Right forelimb (tissue), 1 donor: ENCODE measurements around the gene SLCO3A1.
"Not testable (repeated sequence)": the region's sequence is repeated elsewhere in the genome, so short reads cannot be mapped to it uniquely, and the experiment has no call there.

Source experiments
- DNase-seq: peaks from one replicate; pipeline ENCODE4 v3.0.0-alpha.2; 2018

SLCO3A1 gene

DNA sequence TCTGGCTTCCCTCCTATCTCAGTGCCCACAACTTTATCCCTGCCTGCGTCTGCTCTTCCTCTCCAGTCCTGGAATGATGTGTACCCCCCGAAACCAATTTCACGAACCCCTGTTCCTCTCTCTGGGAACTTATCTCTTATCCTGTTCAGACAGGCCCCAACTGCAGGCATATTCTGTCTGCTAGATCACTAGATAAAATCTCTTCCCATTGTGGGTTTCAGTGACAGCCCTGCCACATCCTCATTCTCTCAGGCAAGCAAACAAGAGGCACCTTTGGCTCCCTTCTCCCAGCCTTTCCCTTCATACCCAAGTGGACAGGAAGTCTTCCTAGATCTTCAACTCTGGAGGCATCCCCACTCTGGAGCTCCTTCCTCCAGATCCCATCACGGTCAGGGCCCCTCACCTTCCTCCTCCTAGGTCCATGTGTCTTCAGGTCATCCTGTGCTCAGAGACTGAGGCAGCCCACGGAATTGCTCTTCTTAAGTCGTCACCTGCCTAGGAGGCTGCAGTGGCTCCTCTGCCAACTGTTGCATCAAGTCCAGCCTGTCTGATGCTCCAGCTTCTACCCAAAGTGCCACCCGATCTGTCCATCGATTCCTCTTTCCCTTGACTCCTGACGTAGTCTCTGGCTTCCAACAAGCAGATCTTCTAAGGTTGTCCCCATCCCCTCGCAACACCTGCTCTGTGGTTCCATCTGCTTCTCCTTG lies 190.8 kb downstream of the SLCO3A1 start:
- DNase-seq, result no peak

- no peak for DNase-seq
These were observed 194.4 kb downstream of the SLCO3A1 start for GRCh38 chr15:92047900-92048299.

DNA sequence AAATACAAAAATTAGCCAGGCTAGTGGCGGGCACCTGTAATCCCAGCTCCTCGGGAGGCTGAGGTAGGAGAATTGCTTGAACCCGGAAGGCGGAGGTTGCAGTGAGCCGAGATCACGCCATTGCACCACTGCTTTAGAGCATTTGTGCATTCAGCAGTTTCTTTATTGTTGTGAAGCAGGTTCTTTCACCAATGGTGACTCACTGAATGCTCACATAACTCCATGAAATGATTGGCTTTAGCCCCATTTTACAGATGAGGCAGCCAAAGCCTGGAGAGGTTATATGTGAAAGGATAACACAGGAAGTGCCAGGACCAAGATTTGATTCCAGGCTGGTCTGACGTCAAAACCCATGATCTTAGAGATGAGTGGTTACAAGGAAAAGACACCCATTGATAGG lies 195.2 kb downstream of the SLCO3A1 start:
- no peak for DNase-seq

- DNase-seq, result no peak
These were observed 195.9 kb downstream of the SLCO3A1 start for GRCh38 chr15:92049290-92049989.

DNA sequence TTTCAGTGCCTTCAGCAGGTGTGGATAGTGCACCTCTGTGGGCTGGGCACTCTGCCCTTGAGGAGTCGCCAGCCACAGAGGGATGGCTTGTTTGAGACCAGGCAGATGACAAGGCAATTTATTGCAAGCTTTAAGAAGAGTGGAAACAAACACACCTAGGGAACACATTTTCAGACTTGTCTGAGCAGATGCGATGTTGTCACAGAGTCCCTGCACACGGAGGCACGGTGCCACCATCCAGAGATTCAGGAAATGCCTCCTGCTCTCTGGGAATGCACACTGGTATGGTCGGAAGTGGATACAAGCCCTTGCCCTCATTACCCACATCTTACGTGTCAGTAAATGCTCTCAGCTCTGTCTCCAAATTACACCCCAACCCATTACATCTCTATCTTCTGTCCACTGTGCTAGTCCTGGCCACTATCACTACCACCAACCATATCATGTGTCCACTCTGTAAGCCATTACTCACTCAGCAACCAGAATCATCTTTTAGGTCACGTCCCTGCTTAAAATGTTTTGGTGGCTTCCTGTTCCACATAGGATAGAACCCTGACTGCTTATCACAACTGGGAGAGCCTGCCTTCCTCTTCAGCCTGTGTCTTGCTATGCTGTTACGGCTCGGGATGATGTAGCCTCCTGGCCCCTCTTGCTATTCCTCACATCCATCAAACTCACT lies 196.9 kb downstream of the SLCO3A1 start:
- no peak for DNase-seq

DNA sequence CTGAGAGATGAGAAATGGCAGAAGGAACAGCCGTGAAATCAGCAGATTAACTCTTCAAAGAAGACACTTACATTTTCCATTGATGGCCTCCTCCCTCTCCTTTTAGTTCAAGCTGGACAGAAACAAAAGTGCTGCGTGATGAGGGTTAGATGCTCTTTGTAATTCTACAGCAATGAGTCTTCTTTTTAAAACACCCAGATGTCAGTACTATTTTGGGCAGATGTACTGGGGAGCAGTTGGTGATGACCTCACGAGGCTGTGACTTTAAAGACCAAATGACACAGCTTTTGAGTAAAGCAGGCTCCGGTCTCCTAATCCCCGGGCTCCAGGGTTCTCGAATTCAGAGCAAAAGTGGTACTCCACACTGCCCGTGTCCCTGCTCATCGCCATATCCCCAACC lies 198.2 kb downstream of the SLCO3A1 start:
- no peak for DNase-seq

DNA sequence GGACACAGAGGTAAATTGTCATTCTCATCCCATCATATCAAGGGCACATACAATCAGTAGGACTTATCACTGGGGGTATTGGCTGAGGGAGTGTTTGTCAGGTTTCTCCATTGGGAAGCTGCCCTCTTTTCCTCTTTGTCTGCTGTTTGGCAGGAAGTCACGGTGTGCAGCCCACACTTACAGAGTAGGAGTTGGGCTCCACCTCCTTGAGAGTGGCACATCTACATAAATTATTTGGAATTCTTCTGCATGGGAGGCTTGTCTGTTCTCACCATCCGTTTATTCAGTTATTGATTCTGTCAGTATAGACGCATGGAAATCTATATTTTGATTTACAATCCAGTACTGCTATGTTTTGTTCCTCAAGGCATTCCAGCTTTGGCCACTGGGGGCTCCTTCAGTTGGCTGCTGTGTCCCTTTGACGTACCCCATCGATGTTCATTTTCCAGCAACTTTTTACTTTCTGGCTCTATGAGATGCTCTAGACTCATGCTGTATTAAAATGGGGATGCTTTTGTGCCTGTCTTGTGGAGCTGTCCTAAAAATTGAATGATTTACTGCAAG lies 200.3 kb downstream of the SLCO3A1 start:
- peak; percentile 19 for DNase-seq

GRCh38 chr15:92056875-92057274 lies 203.4 kb downstream of the SLCO3A1 start:
- DNase-seq, result peak; percentile 7

- DNase-seq, result peak; percentile 15
These were observed 205.8 kb downstream of the SLCO3A1 start for GRCh38 chr15:92059036-92059970.

DNA sequence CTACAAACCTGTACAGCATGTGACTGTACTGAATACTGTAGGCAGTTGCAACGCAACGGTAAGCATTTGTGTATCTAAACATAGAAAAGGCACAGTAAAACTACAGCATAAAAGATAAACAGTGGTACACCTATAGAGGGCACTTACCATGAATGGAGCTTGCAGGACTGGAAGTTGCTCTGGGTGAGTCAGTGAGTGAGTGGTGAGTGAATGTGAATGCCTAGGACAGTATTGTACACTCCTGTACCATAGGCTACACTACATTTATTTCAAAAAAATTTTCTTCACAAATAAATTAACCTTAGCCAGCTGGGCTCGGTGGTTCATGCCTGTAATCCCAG lies 206.4 kb downstream of the SLCO3A1 start:
- DNase-seq, result not testable (repeated sequence)

- DNase-seq, result peak; percentile 7
These were observed 208.1 kb downstream of the SLCO3A1 start for GRCh38 chr15:92061511-92062195.

- no peak for DNase-seq
These were observed 209.0 kb downstream of the SLCO3A1 start for GRCh38 chr15:92062505-92062904.

GRCh38 chr15:92068121-92068520 lies 214.6 kb downstream of the SLCO3A1 start:
- no peak for DNase-seq

DNA sequence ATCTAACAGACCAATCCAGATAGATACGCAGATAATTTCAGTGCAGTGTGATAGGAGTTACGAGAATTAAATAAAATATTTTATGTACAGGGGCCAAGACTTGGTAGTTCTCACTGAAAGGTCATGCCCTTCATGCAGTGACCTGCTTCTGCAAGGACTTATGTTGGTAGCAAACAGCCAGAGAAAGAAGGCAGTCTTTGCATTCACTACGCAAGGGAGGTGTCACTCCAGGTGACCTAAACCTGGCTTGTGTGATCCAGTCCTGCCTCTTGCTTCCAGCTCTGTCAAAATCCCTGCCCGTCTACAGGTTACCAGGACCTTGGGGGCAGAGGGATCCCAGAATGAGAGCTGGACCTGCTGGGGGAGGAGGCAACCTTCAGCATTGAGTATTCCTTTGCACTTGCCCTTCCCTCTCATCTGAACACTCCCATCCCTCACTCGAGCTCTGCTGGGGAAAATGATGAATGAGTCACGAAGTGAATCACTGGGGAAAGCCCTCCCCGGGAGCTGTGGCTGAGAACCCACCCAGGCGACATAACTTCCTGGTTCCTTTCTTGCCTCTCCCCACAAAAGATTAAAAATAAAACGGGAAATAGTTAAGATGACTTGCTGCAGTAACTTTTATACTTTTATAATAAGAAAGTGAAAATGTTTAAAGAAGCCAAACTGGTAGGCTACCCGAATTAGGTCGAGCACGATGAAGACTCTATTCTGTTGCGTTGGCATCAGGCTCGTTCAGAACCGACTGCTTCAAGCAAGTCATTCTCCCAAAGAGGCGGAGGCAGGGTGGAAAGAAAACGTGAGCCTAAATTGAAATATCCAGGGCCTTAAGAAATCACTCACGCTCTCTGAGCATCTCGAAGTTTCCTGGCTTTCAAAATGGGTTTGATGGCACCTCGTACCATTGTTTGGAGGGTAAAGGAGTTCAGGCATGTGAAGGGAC lies 216.1 kb downstream of the SLCO3A1 start:
- DNase-seq, result peak; percentile 39

GRCh38 chr15:92070251-92070650 lies 216.7 kb downstream of the SLCO3A1 start:
- DNase-seq, result not testable (repeated sequence)

DNA sequence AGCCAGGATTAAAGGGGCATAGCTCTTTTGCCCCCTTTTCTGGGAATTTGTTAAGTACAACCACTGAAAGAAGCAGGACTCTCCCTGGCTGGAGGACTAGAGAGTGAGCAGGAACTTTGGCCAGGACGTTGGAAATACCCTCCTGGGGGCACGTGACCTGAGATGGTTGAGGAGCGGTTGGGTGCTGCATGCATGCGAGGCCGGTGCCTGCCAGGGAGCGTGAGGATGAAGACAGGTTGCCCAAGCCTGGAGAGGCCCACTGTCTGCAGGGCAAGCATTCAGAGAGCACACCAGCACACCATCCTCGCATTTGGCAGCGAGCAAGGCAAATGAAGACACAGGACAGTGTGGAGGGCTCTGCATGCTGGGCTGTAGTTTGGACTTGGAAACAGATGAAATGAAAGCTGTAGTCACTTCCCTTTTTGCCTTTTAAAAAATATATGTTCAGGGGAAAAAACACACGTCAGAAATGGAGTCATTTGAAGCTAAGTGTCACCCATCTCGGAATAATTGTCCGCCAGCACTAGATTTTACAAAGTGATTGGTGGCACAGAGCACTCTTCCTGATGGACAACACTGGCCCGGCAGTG lies 217.6 kb downstream of the SLCO3A1 start:
- no peak for DNase-seq

DNA sequence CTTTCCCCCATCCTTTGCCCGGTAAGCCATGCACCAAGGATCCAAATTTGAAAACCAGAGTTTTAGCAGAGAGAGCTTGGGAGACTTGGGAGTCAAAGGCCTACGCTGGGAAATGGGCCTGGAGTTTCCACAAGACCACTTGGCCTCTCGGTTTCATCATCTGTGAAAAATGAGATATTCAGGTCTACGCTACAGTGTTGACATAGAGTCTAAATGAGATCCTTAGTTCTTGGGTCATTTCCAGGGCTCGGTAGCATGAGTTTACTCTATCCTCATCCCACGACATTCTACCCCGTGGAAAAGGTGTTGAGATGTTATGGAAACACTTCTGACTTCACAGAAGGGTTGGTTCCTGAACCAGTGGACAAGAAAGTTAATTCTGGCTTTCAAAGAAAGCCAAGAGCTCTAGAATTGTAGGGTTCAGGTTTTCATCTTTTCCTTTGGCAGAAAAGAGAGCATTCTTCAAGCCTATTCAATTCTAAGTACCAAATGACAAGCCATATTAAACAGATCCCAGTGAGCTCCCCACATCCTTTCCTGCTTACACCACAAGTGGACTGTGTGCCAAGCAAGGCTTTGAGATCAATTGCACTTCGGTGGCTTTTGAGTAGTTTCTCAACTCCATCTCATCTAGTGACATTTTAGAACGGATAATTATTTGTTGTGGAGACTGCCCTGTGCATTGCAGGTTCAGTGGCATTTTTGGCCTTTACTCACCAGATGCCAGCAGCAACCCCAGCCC lies 219.7 kb downstream of the SLCO3A1 start:
- no peak for DNase-seq

DNA sequence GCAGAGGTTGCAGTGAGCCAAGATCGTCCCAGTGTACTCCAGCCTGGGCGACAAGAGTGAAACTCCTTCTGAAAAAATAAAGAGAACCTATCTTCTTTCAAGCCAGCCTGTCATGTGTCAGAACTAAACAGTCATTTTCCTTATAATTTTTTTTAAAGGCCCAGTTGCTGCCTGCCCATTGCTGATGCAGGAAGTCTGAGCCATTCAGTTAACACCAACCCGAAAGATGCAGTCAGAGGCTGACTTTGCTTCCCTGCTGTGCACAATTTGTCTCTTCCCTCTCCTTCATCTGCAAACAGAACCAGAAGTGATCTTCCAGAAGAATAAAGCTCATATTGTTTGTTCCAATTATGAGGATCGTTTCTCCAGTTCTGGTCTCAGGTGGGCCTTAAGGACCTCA lies 220.6 kb downstream of the SLCO3A1 start:
- no peak for DNase-seq

DNA sequence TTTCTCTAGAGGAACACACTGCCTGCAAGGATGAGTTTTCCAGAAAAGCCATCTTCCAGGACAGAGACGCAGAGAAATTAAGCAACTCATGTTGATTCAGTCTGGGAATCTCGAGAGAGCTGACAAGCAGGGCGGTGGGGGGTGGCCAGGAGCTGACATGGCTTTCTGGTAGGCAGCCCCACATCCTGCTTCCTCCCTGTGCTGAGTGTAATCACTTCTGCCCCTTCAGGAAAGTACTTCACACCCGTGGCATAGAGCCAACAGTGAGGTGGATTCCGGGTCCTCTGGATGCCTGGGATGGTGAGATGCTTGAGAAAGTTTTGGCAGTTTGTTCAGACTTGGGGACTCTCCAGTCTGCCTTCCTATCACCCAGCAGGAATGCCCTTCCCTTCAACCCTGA lies 221.1 kb downstream of the SLCO3A1 start:
- no peak for DNase-seq

GRCh38 chr15:92075764-92076163 lies 222.3 kb downstream of the SLCO3A1 start:
- DNase-seq, result no peak
